Measurements from ENCODE around the gene BCAP29. TPM values are rescaled to one million over a fixed set of nuclear protein-coding genes. Genes with fewer than 3 reads are reported as not detected.

The BCAP29 gene
- total RNA-seq, 1 experiment from 2014 or later, result 207 TPM

GRCh38 chr7:107593025-107593410 is 13.0 kb downstream of the BCAP29 start:
- peaks cover 26% of the 10 kb centered on the region for H3K4me1 ChIP-seq (replicated peaks)
- H3K27me3 ChIP-seq (replicated peaks), result no peaks in the 10 kb centered on the region
- DNase-seq (ENCODE audit: low read depth in 1 of 2, low spot score in 2 of 2), result no peak
- no peaks in the 10 kb centered on the region for H3K9me3 ChIP-seq (replicated peaks)
- H3K36me3 ChIP-seq, result peaks cover 42% of the 10 kb centered on the region
- H3K27ac ChIP-seq, result no peak overlapping the region
- H3K4me3 ChIP-seq, result no peak overlapping the region

GRCh38 chr7:107594961-107595737 is 15.1 kb downstream of the BCAP29 start:
- Histone ChIP-seq H3K4me3 (no peak overlapping the region), H3K27ac (peak overlapping the region; percentile 77), H3K36me3 (peaks cover 34% of the 10 kb centered on the region), H3K27me3 (replicated peaks) (no peaks in the 10 kb centered on the region), H3K9me3 (replicated peaks) (no peaks in the 10 kb centered on the region), H3K4me1 (replicated peaks) (peaks cover 26% of the 10 kb centered on the region)
- DNase-seq (ENCODE audit: low read depth in 1 of 2, low spot score in 2 of 2), result peak; percentile 75 to 89

DNA sequence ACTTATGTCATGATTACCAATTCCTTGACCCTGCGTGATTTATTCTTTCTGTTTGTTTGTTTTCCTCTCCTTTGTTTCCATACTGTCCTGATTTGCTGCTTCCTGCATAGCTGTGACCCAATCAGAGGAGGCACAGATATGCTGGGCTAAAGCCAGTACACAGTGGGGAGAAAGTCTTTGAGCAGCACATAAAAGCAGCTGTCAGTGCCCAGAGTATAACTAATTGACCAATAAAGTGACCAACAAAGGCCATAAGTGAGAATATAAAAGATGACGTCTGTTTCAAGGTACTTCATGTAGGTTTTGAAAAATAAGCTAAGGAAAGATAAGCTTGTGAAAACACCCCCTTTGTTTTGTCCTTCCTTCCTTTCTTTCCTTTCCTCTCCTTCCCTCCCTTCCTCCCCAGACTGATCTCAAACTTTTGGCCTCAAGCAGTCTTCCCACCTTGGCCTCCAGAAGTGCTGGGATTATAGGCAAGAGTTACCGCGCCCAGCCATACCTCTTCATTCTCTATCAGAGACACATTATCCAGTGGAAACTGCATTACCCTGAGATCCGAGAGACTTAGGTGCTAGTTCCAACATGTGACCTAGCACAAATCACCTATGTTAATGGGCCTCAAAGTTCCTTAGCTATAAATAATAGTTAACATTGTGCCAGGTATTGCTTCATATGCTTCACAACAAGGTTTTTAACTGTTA is 17.0 kb downstream of the BCAP29 start:
- peak in 1 of 2 experiments; percentile 41 for DNase-seq (ENCODE audit: low read depth in 1 of 2, low spot score in 2 of 2)
- Histone ChIP-seq H3K9me3 (replicated peaks) (no peaks in the 10 kb centered on the region), H3K4me3 (no peak overlapping the region), H3K4me1 (replicated peaks) (peaks cover 26% of the 10 kb centered on the region), H3K27ac (peak overlapping the region; percentile 77), H3K36me3 (peaks cover 43% of the 10 kb centered on the region), H3K27me3 (replicated peaks) (no peaks in the 10 kb centered on the region)

GRCh38 chr7:107597582-107597916 is 17.5 kb downstream of the BCAP29 start:
- Histone ChIP-seq H3K27me3 (replicated peaks) (no peaks in the 10 kb centered on the region), H3K4me1 (replicated peaks) (peaks cover 26% of the 10 kb centered on the region), H3K9me3 (replicated peaks) (no peaks in the 10 kb centered on the region), H3K36me3 (peaks cover 45% of the 10 kb centered on the region), H3K27ac (no peak overlapping the region), H3K4me3 (no peak overlapping the region)
- DNase-seq (ENCODE audit: low read depth in 1 of 2, low spot score in 2 of 2), result no peak

DNA sequence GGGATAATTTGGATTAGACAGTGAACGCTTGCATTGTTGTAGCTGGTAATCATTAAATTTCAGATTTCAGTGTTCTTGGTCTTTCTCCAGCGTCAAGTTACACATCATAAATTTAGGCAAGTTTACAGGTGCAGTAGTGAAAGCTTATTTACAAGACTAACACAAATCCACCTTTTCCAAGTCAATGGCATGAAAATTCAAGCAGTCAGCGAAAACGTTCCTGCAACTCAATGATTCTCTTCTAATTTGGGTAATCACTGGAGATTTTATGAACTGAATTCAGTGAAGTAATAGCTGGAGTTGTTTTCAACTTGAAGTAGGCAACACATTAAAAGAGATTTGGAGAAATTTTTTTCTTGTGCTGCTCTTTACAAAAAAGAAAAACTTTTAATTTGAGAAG is 17.9 kb downstream of the BCAP29 start:
- Histone ChIP-seq H3K4me1 (replicated peaks) (peaks cover 26% of the 10 kb centered on the region), H3K36me3 (peaks cover 47% of the 10 kb centered on the region), H3K4me3 (no peak overlapping the region), H3K27me3 (replicated peaks) (no peaks in the 10 kb centered on the region), H3K27ac (no peak overlapping the region), H3K9me3 (replicated peaks) (no peaks in the 10 kb centered on the region)
- DNase-seq (ENCODE audit: low read depth in 1 of 2, low spot score in 2 of 2), result no peak

DNA sequence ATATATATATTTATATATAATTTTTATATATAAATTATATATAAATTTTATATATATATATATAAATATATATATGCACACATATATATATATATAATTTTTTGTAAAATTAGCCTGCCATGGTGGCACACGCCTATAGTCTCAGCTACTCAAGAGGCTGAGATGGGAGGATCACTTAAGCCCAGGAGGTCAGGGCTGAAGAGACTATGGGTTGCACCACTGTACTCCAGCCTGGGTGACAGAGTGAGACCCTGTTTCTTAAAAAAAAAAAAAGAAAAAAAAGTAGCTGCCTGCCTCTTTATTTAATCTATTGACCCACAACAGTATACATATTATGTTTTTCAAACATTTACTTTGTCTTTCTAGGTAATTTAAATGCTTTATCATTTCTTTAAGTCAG is 19.2 kb downstream of the BCAP29 start:
- DNase-seq (ENCODE audit: low read depth in 1 of 2, low spot score in 2 of 2), result no peak
- H3K4me3 ChIP-seq, result no peak overlapping the region
- H3K4me1 ChIP-seq (replicated peaks), result peaks cover 26% of the 10 kb centered on the region
- H3K27me3 ChIP-seq (replicated peaks), result no peaks in the 10 kb centered on the region
- H3K27ac ChIP-seq, result no peak overlapping the region
- no peaks in the 10 kb centered on the region for H3K9me3 ChIP-seq (replicated peaks)
- peaks cover 46% of the 10 kb centered on the region for H3K36me3 ChIP-seq

GRCh38 chr7:107600816-107601215 is 20.8 kb downstream of the BCAP29 start:
- no peak overlapping the region for H3K27ac ChIP-seq
- peaks cover 14% of the 10 kb centered on the region for H3K4me1 ChIP-seq (replicated peaks)
- DNase-seq (ENCODE audit: low read depth in 1 of 2, low spot score in 2 of 2), result no peak
- H3K27me3 ChIP-seq (replicated peaks), result no peaks in the 10 kb centered on the region
- H3K4me3 ChIP-seq, result no peak overlapping the region
- peaks cover 47% of the 10 kb centered on the region for H3K36me3 ChIP-seq
- no peaks in the 10 kb centered on the region for H3K9me3 ChIP-seq (replicated peaks)

DNA sequence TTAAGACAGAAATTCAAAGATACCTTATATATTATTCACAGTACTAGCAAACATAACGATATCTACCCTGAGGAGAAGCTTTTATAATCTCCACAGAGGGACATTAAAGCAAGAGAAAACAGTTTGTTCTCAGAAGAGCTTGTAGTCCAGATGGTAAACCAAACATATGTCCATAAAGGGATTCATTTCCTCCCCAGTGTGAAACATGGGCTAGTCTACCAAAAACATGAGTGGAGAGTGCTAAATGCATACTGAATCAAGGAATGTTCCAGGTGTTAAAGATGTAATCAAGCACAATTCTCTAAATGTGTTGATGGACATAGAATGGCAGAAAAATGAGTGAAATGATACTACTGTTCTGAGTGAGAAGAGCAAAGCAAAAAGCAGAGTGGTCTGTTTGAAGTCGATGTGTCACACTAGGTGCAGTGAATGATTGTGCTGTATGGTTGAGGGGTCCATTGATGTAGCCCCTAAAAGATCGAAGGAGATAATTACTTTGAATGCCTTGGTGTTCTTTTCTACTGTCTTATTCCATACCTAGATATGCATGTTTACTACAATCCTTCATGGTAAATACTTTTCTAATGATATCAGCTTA is 25.3 kb downstream of the BCAP29 start:
- no peaks in the 10 kb centered on the region for H3K4me1 ChIP-seq (replicated peaks)
- peaks cover 45% of the 10 kb centered on the region for H3K36me3 ChIP-seq
- no peaks in the 10 kb centered on the region for H3K9me3 ChIP-seq (replicated peaks)
- H3K27ac ChIP-seq, result no peak overlapping the region
- H3K4me3 ChIP-seq, result no peak overlapping the region
- no peaks in the 10 kb centered on the region for H3K27me3 ChIP-seq (replicated peaks)
- no peak for DNase-seq (ENCODE audit: low read depth in 1 of 2, low spot score in 2 of 2)

GRCh38 chr7:107606303-107606702 is 26.3 kb downstream of the BCAP29 start:
- Histone ChIP-seq H3K27ac (no peak overlapping the region), H3K4me3 (no peak overlapping the region), H3K9me3 (replicated peaks) (no peaks in the 10 kb centered on the region), H3K4me1 (replicated peaks) (no peaks in the 10 kb centered on the region), H3K36me3 (peaks cover 43% of the 10 kb centered on the region), H3K27me3 (replicated peaks) (no peaks in the 10 kb centered on the region)
- DNase-seq (ENCODE audit: low read depth in 1 of 2, low spot score in 2 of 2), result no peak

GRCh38 chr7:107609811-107610261 is 29.8 kb downstream of the BCAP29 start:
- Histone ChIP-seq H3K36me3 (peaks cover 41% of the 10 kb centered on the region), H3K27ac (no peak overlapping the region), H3K9me3 (replicated peaks) (no peaks in the 10 kb centered on the region), H3K4me3 (no peak overlapping the region), H3K4me1 (replicated peaks) (no peaks in the 10 kb centered on the region; the same call in 1 of the 2 replicates), H3K27me3 (replicated peaks) (no peaks in the 10 kb centered on the region)
- no peak for DNase-seq (ENCODE audit: low read depth in 1 of 2, low spot score in 2 of 2)

GRCh38 chr7:107610323-107610722 is 30.3 kb downstream of the BCAP29 start:
- Histone ChIP-seq H3K36me3 (peaks cover 40% of the 10 kb centered on the region), H3K4me3 (no peak overlapping the region), H3K27ac (no peak overlapping the region), H3K27me3 (replicated peaks) (no peaks in the 10 kb centered on the region), H3K9me3 (replicated peaks) (no peaks in the 10 kb centered on the region), H3K4me1 (replicated peaks) (no peaks in the 10 kb centered on the region; the same call in 1 of the 2 replicates)
- DNase-seq (ENCODE audit: low read depth in 1 of 2, low spot score in 2 of 2), result no peak

DNA sequence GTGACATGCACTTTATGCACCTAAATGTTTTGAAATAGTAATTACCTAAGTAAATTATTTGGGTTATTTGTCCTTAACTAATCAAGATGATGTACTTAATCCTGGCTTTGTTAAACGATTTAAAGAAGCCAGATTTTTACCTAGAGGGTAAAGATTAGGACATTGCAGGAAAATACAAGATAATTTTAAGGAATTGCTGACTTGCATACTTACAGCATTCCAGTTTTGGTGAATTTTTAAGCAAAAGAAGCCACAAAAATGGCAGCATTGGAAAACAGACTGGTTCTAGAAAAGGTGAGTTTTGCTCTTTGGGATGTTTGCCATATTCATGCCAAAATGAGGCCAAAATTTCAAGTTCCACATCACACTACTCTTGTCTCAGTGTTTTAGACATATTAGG is 33.4 kb downstream of the BCAP29 start:
- H3K4me3 ChIP-seq, result no peak overlapping the region
- H3K4me1 ChIP-seq (replicated peaks), result no peaks in the 10 kb centered on the region; the same call in 1 of the 2 replicates
- no peaks in the 10 kb centered on the region for H3K27me3 ChIP-seq (replicated peaks)
- H3K36me3 ChIP-seq, result peaks cover 44% of the 10 kb centered on the region
- no peak overlapping the region for H3K27ac ChIP-seq
- no peaks in the 10 kb centered on the region for H3K9me3 ChIP-seq (replicated peaks)
- no peak for DNase-seq (ENCODE audit: low read depth in 1 of 2, low spot score in 2 of 2)

- no peak for DNase-seq (ENCODE audit: low read depth in 1 of 2, low spot score in 2 of 2)
- Histone ChIP-seq H3K27ac (no peak overlapping the region), H3K4me3 (no peak overlapping the region), H3K27me3 (replicated peaks) (no peaks in the 10 kb centered on the region), H3K36me3 (peaks cover 41% of the 10 kb centered on the region), H3K4me1 (replicated peaks) (no peaks in the 10 kb centered on the region; the same call in 1 of the 2 replicates), H3K9me3 (replicated peaks) (no peaks in the 10 kb centered on the region)
These were observed 33.9 kb downstream of the BCAP29 start for GRCh38 chr7:107613948-107614347.

DNA sequence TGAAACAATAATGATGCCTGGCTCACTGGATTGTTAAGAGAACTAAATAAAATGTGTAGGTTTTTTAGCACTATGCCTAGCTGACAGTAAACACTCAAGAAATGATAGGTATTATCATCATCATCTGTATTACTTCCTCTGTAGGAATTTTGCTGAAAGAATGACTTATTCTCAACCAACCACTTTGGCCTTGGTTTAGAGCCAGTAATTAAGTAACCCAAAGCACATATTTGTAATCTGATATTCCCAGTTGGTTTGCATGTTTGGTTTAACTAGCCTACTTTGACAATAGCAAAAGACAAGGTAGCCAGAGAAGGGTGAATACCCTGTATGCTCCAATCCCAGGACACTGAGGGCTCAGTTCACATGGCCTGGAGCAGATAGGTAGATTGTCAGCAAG is 34.4 kb downstream of the BCAP29 start:
- Histone ChIP-seq H3K27me3 (replicated peaks) (no peaks in the 10 kb centered on the region), H3K4me3 (no peak overlapping the region), H3K27ac (no peak overlapping the region), H3K9me3 (replicated peaks) (no peaks in the 10 kb centered on the region), H3K4me1 (replicated peaks) (no peaks in the 10 kb centered on the region; the same call in 1 of the 2 replicates), H3K36me3 (peaks cover 37% of the 10 kb centered on the region)
- no peak for DNase-seq (ENCODE audit: low read depth in 1 of 2, low spot score in 2 of 2)

All from SJSA1 (cell line).